Measurements from ENCODE around the gene COX8A.

The COX8A gene

GRCh38 chr11:64014356-64014755 is 39.9 kb downstream of the COX8A start:
- TF ChIP-seq CTCF (IDR thresholded peaks at IDR 0.05; ENCODE audit: borderline replicate concordance, insufficient read depth, low read depth, low read length) = no peak
- H3K4me3 ChIP-seq (ENCODE audit: low read depth, low read length) = no peak overlapping the region

GRCh38 chr11:64015510-64015909 is 41.1 kb downstream of the COX8A start:
- no peak overlapping the region for H3K4me3 ChIP-seq (ENCODE audit: low read depth, low read length)
- no peak for TF ChIP-seq CTCF (IDR thresholded peaks at IDR 0.05; ENCODE audit: borderline replicate concordance, insufficient read depth, low read depth, low read length)

DNA sequence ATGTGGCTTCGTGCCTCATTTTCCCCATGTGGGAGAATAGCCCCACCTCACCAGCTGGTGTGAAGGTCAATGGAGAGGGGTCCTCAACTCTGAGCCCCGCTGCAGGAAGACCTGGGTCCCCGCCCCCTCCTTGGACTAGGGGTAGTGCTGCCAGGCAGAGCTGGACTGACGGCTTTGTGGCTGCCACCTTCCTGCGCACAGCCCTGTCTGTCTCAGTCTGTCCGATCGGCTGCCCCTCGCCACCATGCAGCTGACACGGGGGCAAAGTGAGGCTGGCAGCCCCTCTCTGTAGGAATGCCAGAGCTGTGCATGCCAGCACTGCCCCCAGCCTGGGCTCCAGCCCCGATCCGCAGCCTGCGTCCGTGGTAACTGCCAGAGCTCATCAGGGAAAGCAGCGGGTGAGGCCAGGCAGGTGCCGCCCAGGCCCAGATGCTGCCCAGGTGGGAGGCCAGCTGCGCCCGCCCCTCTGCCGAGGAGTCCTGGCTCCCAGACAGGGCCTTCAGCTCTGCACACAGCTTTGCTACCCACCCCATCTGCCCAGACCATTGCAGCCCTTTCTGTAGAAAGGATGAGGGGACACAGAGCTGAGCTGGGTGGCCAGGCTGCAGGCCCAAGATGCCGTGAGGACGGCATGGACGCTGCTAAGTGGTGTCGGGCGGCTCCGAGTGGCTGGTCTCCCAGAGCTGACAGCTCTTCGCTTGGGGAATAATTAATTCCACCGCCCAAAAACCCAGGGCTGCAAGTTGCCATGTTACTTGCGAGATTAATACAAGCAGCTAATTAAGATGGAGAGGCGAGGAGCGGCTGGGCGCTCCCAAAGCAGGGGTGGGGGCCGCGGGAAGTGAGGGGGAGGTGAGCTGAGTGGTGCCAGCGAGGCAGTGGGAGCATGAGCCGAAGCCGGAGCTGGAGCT is 41.8 kb downstream of the COX8A start:
- H3K4me3 ChIP-seq (ENCODE audit: low read depth, low read length) = no peak overlapping the region
- TF ChIP-seq CTCF (IDR thresholded peaks at IDR 0.05; ENCODE audit: borderline replicate concordance, insufficient read depth, low read depth, low read length) = no peak

GRCh38 chr11:64017945-64018224 is 43.5 kb downstream of the COX8A start:
- TF ChIP-seq CTCF (IDR thresholded peaks at IDR 0.05; ENCODE audit: borderline replicate concordance, insufficient read depth, low read depth, low read length) = no peak
- H3K4me3 ChIP-seq (ENCODE audit: low read depth, low read length) = no peak overlapping the region

- no peak overlapping the region for H3K4me3 ChIP-seq (ENCODE audit: low read depth, low read length)
- TF ChIP-seq CTCF (IDR thresholded peaks at IDR 0.05; ENCODE audit: borderline replicate concordance, insufficient read depth, low read depth, low read length) = no peak
Observed at GRCh38 chr11:64018310-64018709, 43.9 kb downstream of the COX8A start.

- TF ChIP-seq CTCF (IDR thresholded peaks at IDR 0.05; ENCODE audit: borderline replicate concordance, insufficient read depth, low read depth, low read length) = no peak
- no peak overlapping the region for H3K4me3 ChIP-seq (ENCODE audit: low read depth, low read length)
Observed at GRCh38 chr11:64019106-64020037, 45.0 kb downstream of the COX8A start.

All from GM12875 (cell line).